PC-9 (cell line): ENCODE measurements around the gene UBE2L3. TPM values are rescaled to one million over a fixed set of nuclear protein-coding genes. Genes with fewer than 3 reads are reported as not detected.

Experiments used
- BruUV-seq: library from RNA; stranded (reverse); fragments of 400-500 nt; replicated peaks from 2 replicates; lab custom pipeline; 2021; lab: Mats Ljungman, UMichigan
- CTCF ChIA-PET: fragments of 300-600 bp; sonication (Branson Sonifier 250); formaldehyde crosslinking; loops from one replicate; lab custom pipeline; 2022; ENCODE audit warnings: antibody characterized with exemption; lab: Charles Lee
- POLR2A ChIA-PET: fragments of 300-600 bp; sonication (Branson Sonifier 250); formaldehyde crosslinking; loops from one replicate; lab custom pipeline; 2022; ENCODE audit warnings: antibody characterized with exemption; ENCODE audit not compliant: unreplicated experiment; lab: Charles Lee
- DNase-seq, 2 experiments: peaks; one replicate each; pipeline versions ENCODE4 v3.0.0 to v3.0.0-alpha.2; 2015 to 2022; ENCODE audit warnings: mixed read lengths in 1 of 2
- H2AFZ ChIP-seq: fragments of 200-600 bp; sonication (generic); 2 replicates; pipeline ENCODE4 v1.8.1; 2017; ENCODE audit warnings: antibody characterized with exemption
- H3F3A ChIP-seq: fragments of 200-600 bp; sonication (generic); 2 replicates; pipeline ENCODE4 v1.8.1; 2017; ENCODE audit warnings: antibody characterized with exemption, mild to moderate bottlenecking, low read depth; ENCODE audit not compliant: insufficient read depth
- H3K27ac ChIP-seq: fragments of 200-600 bp; sonication (generic); 2 replicates; pipeline ENCODE4 v1.6.1; 2016; ENCODE audit warnings: mixed run types
- H3K27me3 ChIP-seq: fragments of 200-600 bp; sonication (generic); 2 replicates; pipeline ENCODE4 v1.6.1; 2016; ENCODE audit warnings: low read depth, mixed run types; ENCODE audit not compliant: insufficient read depth
- H3K36me3 ChIP-seq: fragments of 200-600 bp; sonication (generic); 2 replicates; pipeline ENCODE4 v1.6.1; 2016; ENCODE audit warnings: low read depth, mixed run types
- H3K4me1 ChIP-seq: fragments of 200-600 bp; sonication (generic); replicated peaks from 2 replicates; pipeline ENCODE4 v1.6.1; 2016; ENCODE audit warnings: mixed run types; ENCODE audit not compliant: insufficient read depth
- H3K4me2 ChIP-seq: fragments of 200-600 bp; sonication (generic); 2 replicates; pipeline ENCODE4 v1.6.1; 2017; ENCODE audit warnings: mixed run types
- H3K4me3 ChIP-seq: fragments of 200-600 bp; sonication (generic); 2 replicates; pipeline ENCODE4 v1.6.1; 2016; ENCODE audit warnings: mixed run types
- H3K79me2 ChIP-seq: fragments of 200-600 bp; sonication (generic); 2 replicates; pipeline ENCODE4 v1.6.1; 2017; ENCODE audit warnings: low read depth, mixed run types
- H3K9me2 ChIP-seq: fragments of 200-600 bp; sonication (generic); 2 replicates; pipeline ENCODE4 v1.8.1; 2017; ENCODE audit warnings: mild to moderate bottlenecking; ENCODE audit not compliant: insufficient read depth
- H3K9me3 ChIP-seq: fragments of 200-600 bp; sonication (generic); 2 replicates; pipeline ENCODE4 v1.8.1; 2016; ENCODE audit warnings: low read depth; ENCODE audit not compliant: insufficient read depth
- H4K20me1 ChIP-seq: fragments of 200-600 bp; sonication (generic); 2 replicates; pipeline ENCODE4 v1.8.1; 2017; ENCODE audit not compliant: insufficient read depth
- EZH2 ChIP-seq: fragments of 200-600 bp; sonication (generic); IDR thresholded peaks from 2 replicates; pipeline ENCODE4 v1.8.0; 2017; ENCODE audit warnings: antibody characterized with exemption, low read depth
- intact Hi-C: fragments of 100-400 bp; cut with micrococcal nuclease; formaldehyde crosslinking; loops from one replicate; pipeline ENCODE4 v1.10.0; 2022; ENCODE audit not compliant: unreplicated experiment
- total RNA-seq: library from RNA; stranded (reverse); gene quantifications from 2 replicates; pipeline ENCODE4 v1.2.3, GENCODE V29; 2021
- TF ChIP-seq, protein P1 (sequence below): fragments of 200-600 bp; sonication (generic); conservative IDR thresholded peaks from 2 replicates; pipeline ENCODE4 v1.6.1; 2017; ENCODE audit warnings: mixed run types, antibody characterized with exemption, mild to moderate bottlenecking, moderate library complexity

Gene UBE2L3
- total RNA-seq, 1 experiment from 2014 or later, result 55.8 TPM

DNA sequence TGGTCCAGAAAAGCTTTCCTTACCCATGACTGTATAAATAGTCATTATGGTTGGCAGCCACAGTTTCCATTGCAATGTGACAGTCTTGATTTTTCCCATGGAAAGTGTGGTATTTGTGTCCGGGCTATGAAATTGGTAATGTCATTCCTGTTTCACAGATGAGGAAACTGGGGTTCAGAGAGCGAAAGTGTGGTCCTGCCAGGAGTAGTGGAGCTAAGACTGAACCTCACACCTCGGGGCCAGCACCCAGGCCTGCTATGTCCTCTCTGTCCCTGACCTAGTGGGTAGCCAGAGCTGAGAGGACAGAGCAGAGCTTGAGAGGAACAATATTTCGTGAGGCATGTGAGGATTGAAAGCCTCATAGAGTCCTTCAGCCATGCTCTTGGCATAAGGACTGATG is 63.5 kb downstream of the UBE2L3 start:
- peaks cover 36% of the 10 kb centered on the region for H3K79me2 ChIP-seq
- H3K9me3 ChIP-seq, result no peaks in the 10 kb centered on the region
- H2AFZ ChIP-seq, result no peak overlapping the region
- BruUV-seq, result no TSS peak
- H4K20me1 ChIP-seq, result peaks cover 11% of the 10 kb centered on the region; the same call in 1 of the 2 replicates
- H3K9me2 ChIP-seq, result no peaks in the 10 kb centered on the region
- CTCF ChIA-PET, result interaction anchor here (0.7 kb wide), 1 partner anchor 16 kb away, joined by 3 read pairs; no protein-coding TSS in a partner anchor
- H3K36me3 ChIP-seq, result no peaks in the 10 kb centered on the region
- no peak for DNase-seq
- no peak for TF ChIP-seq EZH2
- no peak overlapping the region for H3K27ac ChIP-seq
- intact Hi-C loops, result no loop called here
- H3K4me2 ChIP-seq, result no peak overlapping the region
- no peaks in the 10 kb centered on the region for H3K27me3 ChIP-seq
- H3F3A ChIP-seq, result peaks cover 10% of the 10 kb centered on the region; the same call in 1 of the 2 replicates
- no peak overlapping the region for H3K4me3 ChIP-seq
- POLR2A ChIA-PET, result no interaction called here
- H3K4me1 ChIP-seq, result peaks cover 7% of the 10 kb centered on the region; the same call in 1 of the 2 replicates

DNA sequence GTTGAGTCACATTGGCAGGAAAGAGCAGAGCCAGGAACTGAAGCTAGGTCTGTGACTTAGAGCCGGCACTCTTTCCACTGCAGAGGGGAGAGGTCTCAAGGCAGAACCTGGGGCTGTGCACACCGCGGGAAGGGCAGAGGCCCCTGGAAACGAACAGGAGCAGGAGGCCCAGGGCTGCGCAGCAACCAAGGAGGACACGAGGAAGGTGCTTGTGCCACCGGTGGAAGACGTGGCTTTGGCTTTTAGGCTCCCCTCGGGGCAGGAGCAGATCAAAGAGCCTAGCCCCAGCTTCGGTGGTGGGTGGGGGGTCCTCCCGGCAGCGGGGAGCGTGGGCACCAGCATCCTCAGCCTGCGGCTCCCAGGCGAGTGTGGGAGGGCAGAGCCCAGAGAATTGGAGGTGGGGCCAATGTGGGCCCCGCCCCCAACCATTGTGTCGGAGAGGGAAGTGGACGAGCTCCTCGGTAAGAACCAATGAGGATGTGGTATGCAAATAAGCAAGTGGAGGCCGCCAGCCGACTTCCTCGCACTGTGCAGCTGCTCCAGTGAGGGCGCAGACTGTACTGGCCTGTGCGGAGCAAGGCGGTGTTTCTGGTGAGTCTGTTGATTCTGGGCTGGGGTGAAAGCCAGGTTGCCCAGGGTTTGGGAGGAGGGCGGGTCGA is 64.9 kb downstream of the UBE2L3 start, which contains the start of gene CCDC116:
Gene CCDC116, plus strand, starts transcription at position 524 of the 659 bp plus-strand sequence. CDS start 422 bp downstream, outside the sequence.
- Histone ChIP-seq H3K9me2 (no peaks in the 10 kb centered on the region), H3K4me2 (no peak within 1 kb of the TSS), H3K27ac (no peak within 1 kb of the TSS), H3K9me3 (no peaks in the 10 kb centered on the region), H4K20me1 (peaks cover 7% of the 10 kb centered on the region; the same call in 1 of the 2 replicates), H3K4me3 (no peak within 1 kb of the TSS), H3F3A (peaks cover 6% of the 10 kb centered on the region; the same call in 1 of the 2 replicates), H3K27me3 (no peaks in the 10 kb centered on the region), H2AFZ (no peak within 1 kb of the TSS), H3K79me2 (peaks cover 23% of the 10 kb centered on the region), H3K36me3 (no peaks in the 10 kb centered on the region), H3K4me1 (peaks cover 7% of the 10 kb centered on the region; the same call in 1 of the 2 replicates)
- intact Hi-C loops, result no loop called here
- CTCF ChIA-PET, result no interaction called here
- TF ChIP-seq, protein P1, sequence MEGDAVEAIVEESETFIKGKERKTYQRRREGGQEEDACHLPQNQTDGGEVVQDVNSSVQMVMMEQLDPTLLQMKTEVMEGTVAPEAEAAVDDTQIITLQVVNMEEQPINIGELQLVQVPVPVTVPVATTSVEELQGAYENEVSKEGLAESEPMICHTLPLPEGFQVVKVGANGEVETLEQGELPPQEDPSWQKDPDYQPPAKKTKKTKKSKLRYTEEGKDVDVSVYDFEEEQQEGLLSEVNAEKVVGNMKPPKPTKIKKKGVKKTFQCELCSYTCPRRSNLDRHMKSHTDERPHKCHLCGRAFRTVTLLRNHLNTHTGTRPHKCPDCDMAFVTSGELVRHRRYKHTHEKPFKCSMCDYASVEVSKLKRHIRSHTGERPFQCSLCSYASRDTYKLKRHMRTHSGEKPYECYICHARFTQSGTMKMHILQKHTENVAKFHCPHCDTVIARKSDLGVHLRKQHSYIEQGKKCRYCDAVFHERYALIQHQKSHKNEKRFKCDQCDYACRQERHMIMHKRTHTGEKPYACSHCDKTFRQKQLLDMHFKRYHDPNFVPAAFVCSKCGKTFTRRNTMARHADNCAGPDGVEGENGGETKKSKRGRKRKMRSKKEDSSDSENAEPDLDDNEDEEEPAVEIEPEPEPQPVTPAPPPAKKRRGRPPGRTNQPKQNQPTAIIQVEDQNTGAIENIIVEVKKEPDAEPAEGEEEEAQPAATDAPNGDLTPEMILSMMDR, result no peak
- TF ChIP-seq EZH2, result no peak
- no peak for DNase-seq
- no TSS peak for BruUV-seq
- POLR2A ChIA-PET, result no interaction called here

DNA sequence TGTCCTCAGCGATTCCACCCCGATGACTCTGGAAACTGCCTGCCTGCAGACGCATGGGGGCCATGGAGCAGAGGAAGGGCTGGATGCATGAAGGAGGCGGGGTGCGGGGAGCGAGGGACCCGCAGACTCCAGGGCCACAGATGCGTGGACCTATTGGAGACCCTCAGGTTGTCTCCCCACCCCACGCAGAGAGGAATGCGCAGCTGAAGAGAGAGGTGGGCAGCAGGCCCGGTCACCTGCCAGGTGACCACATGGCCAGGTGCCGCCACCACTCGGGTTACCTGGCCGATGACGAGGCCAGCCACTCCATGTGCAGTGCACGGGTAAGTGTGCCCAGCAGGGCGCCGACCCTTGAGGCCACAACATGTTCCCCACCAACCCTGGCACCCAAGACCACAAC is 65.4 kb downstream of the UBE2L3 start:
- intact Hi-C loops, result no loop called here
- Histone ChIP-seq H3K4me3 (no peak overlapping the region), H4K20me1 (peaks cover 2% of the 10 kb centered on the region; the same call in 1 of the 2 replicates), H3K27me3 (no peaks in the 10 kb centered on the region), H3K4me2 (no peak overlapping the region), H3K27ac (no peak overlapping the region), H3K36me3 (no peaks in the 10 kb centered on the region), H3K4me1 (peaks cover 7% of the 10 kb centered on the region; the same call in 1 of the 2 replicates), H3F3A (no peaks in the 10 kb centered on the region), H3K79me2 (peaks cover 17% of the 10 kb centered on the region), H3K9me2 (no peaks in the 10 kb centered on the region), H3K9me3 (no peaks in the 10 kb centered on the region), H2AFZ (no peak overlapping the region)
- POLR2A ChIA-PET, result no interaction called here
- CTCF ChIA-PET, result no interaction called here
- no TSS peak for BruUV-seq
- DNase-seq, result no peak
- TF ChIP-seq, protein P1, result no peak
- TF ChIP-seq EZH2, result no peak
